GM12878 (cell line): Measurements from ENCODE around the gene TRAPPC11. TPM values are rescaled to one million over a fixed set of nuclear protein-coding genes. Genes with fewer than 3 reads are reported as not detected.

Source experiments
- ATAC-seq: fragments of 200-7000 bp; cut with Tn5 transposase; 3 replicates; pipeline ENCODE4 v1.9.1; 2020; ENCODE audit warnings: mild to moderate bottlenecking, moderate library complexity
- BruUV-seq: library from RNA; stranded (reverse); fragments of 400-500 nt; replicated peaks from 2 replicates; lab custom pipeline; 2021; lab: Mats Ljungman, UMichigan
- CTCF ChIA-PET: fragments of 300-600 bp; sonication (Branson Sonifier 250); formaldehyde crosslinking; extraction: SDS; loops from one replicate; lab custom pipeline; 2021; ENCODE audit warnings: inconsistent platforms; lab: Yijun Ruan, JAX
- POLR2A ChIA-PET: fragments of 350-600 bp; formaldehyde crosslinking; extraction: SDS; loops from one replicate; lab custom pipeline; 2021; ENCODE audit warnings: inconsistent platforms; lab: Charles Lee
- RAD21 ChIA-PET: fragments of 300-600 bp; sonication (Branson Sonifier 250); formaldehyde crosslinking; loops from one replicate; lab custom pipeline; 2023; ENCODE audit warnings: antibody characterized with exemption; ENCODE audit not compliant: unreplicated experiment; lab: Charles Lee
- SMC1A ChIA-PET: fragments of 300-600 bp; sonication (Branson Sonifier 250); formaldehyde crosslinking; loops from one replicate; lab custom pipeline; 2023; ENCODE audit not compliant: unreplicated experiment, uncharacterized antibody; lab: Charles Lee
- DNase-seq: peaks from one replicate; pipeline ENCODE4 v3.0.0-alpha.2; 2011; ENCODE audit warnings: low read depth, low spot score
- FAIRE-seq: peaks from 3 replicates; lab custom pipeline; 2011; peaks lifted over from hg19 to GRCh38; lab: Jason Lieb, UNC
- H2AFZ ChIP-seq: 2 replicates; pipeline ENCODE4 v1.6.0; 2011; ENCODE audit warnings: low read depth, low read length, control low read depth; ENCODE audit not compliant: control insufficient read depth
- H3K27ac ChIP-seq: 2 replicates; pipeline ENCODE4 v1.5.1; 2011; ENCODE audit warnings: control low read depth; ENCODE audit not compliant: control insufficient read depth, insufficient read depth
- H3K27me3 ChIP-seq, 2 experiments: replicated peaks in 1 of 2; 2 replicates each; pipeline versions ENCODE4 v1.6.0 to v1.6.1; 2011; ENCODE audit warnings: low read length in 1 of 2; ENCODE audit not compliant: control insufficient read depth in 2 of 2, insufficient read depth in 2 of 2
- H3K36me3 ChIP-seq, 2 experiments: 2 replicates each; pipeline ENCODE4 v1.5.1; 2011; ENCODE audit warnings: low read length in 1 of 2; ENCODE audit not compliant: control insufficient read depth in 2 of 2, insufficient read depth in 2 of 2
- H3K4me1 ChIP-seq: 2 replicates; pipeline ENCODE4 v1.6.1; 2011; ENCODE audit warnings: mild to moderate bottlenecking, low read length, moderate library complexity, mixed read lengths; ENCODE audit not compliant: control insufficient read depth, insufficient read depth
- H3K4me2 ChIP-seq: 2 replicates; pipeline ENCODE4 v1.6.0; 2011; ENCODE audit warnings: control low read depth; ENCODE audit not compliant: control insufficient read depth, insufficient read depth
- H3K4me3 ChIP-seq: fragments of 200-600 bp; sonication (generic); 2 replicates; pipeline ENCODE4 v1.5.1; 2016
- H3K79me2 ChIP-seq: 2 replicates; pipeline ENCODE4 v1.6.0; 2011; ENCODE audit warnings: low read length; ENCODE audit not compliant: control insufficient read depth, insufficient read depth
- H3K9ac ChIP-seq: 2 replicates; pipeline ENCODE4 v1.8.0; 2011; ENCODE audit warnings: low read length, control low read depth, mixed read lengths; ENCODE audit not compliant: control insufficient read depth, insufficient read depth
- H3K9me3 ChIP-seq: replicated peaks from 3 replicates; pipeline ENCODE4 v1.5.1; 2011; ENCODE audit warnings: mild to moderate bottlenecking, low read length; ENCODE audit not compliant: control insufficient read depth, insufficient read depth
- H4K20me1 ChIP-seq: 2 replicates; pipeline ENCODE4 v1.6.0; 2011; ENCODE audit not compliant: control insufficient read depth, insufficient read depth
- ATF7 ChIP-seq: fragments of 450-650 bp; IDR thresholded peaks from 2 replicates; pipeline ENCODE4 v1.6.1; 2016; ENCODE audit warnings: low read depth, mild to moderate bottlenecking
- CREB1 ChIP-seq: IDR thresholded peaks from 2 replicates; pipeline ENCODE4 v1.6.1; 2012; ENCODE audit warnings: low read depth, mild to moderate bottlenecking, inconsistent platforms
- CREM ChIP-seq: IDR thresholded peaks from 2 replicates; pipeline ENCODE4 v1.6.1; 2014; ENCODE audit warnings: antibody characterized with exemption, low read depth
- ELK1 ChIP-seq: IDR thresholded peaks from 2 replicates; pipeline ENCODE4 v1.6.1; 2012; ENCODE audit warnings: low read depth, low read length, improper control_type of control experiment
- MYC ChIP-seq: IDR thresholded peaks from 2 replicates; pipeline ENCODE4 v1.6.1; 2011; ENCODE audit warnings: mild to moderate bottlenecking, low read length, moderate library complexity, inconsistent platforms; ENCODE audit not compliant: insufficient read depth, insufficient replicate concordance, insufficient read length, severe bottlenecking
- NRF1 ChIP-seq: conservative IDR thresholded peaks from 2 replicates; pipeline ENCODE4 v1.6.1; 2011; ENCODE audit warnings: mild to moderate bottlenecking, low read depth, low read length, improper control_type of control experiment
- PKNOX1 ChIP-seq: fragments of 450-650 bp; IDR thresholded peaks from 2 replicates; pipeline ENCODE4 v1.6.1; 2016; ENCODE audit warnings: mild to moderate bottlenecking
- POLR2AphosphoS2 ChIP-seq: IDR thresholded peaks from 2 replicates; pipeline ENCODE4 v1.6.1; 2011; ENCODE audit warnings: low read depth, mild to moderate bottlenecking, low read length, improper control_type of control experiment, moderate library complexity
- RAD51 ChIP-seq: fragments of 450-650 bp; IDR thresholded peaks from 2 replicates; pipeline ENCODE4 v1.6.1; 2016; ENCODE audit warnings: moderate library complexity, mild to moderate bottlenecking, inconsistent platforms
- SRF ChIP-seq, 2 experiments: IDR thresholded peaks; 2 replicates each; pipeline ENCODE4 v1.6.1; 2011; ENCODE audit warnings: low read depth in 2 of 2, low read length in 2 of 2, mild to moderate bottlenecking in 1 of 2, moderate library complexity in 1 of 2
- USF1 ChIP-seq: IDR thresholded peaks from 2 replicates; pipeline ENCODE4 v1.6.1; 2011; ENCODE audit warnings: borderline replicate concordance, low read depth, mild to moderate bottlenecking, moderate library complexity, mixed read lengths, low read length; ENCODE audit not compliant: insufficient read depth; ENCODE audit errors: extremely low read length
- ZNF24 ChIP-seq: fragments of 450-650 bp; IDR thresholded peaks from 2 replicates; pipeline ENCODE4 v1.6.1; 2017; ENCODE audit warnings: antibody characterized with exemption, mild to moderate bottlenecking
- WGBS: methylation state at CpG from one replicate; pipeline ENCODE4 v1.1.6; 2016; ENCODE audit warnings: low lambda C conversion rate; ENCODE audit not compliant: insufficient replicate concordance, insufficient coverage; ENCODE audit errors: missing lambda C conversion rate; 5-methylcytosine and 5-hydroxymethylcytosine counted together
- in situ Hi-C: fragments of 300-500 bp; cut with MboI; formaldehyde crosslinking; loops from 9 replicates; pipeline ENCODE4 v1.14.3; 2018; ENCODE audit warnings: mixed read lengths
- intact Hi-C: fragments of 100-400 bp; cut with micrococcal nuclease; formaldehyde crosslinking; loops from one replicate; pipeline ENCODE4 v1.14.2; 2022; ENCODE audit not compliant: unreplicated experiment
- polyA plus RNA-seq, 11 experiments: library from polyadenylated mRNA; depleted of rRNA in 4 of 11; unstranded in 6 of 11; stranded (reverse) in 5 of 11; fragments of >200 nt; fragmentation: Nextera tagmentation in 4 of 11; fragmentation: Illumina TruSeq in 1 of 11; extraction: Ambion mirVana in 4 of 11; extraction: Trizol in 1 of 11; gene quantifications; 1 replicate in 1 of 11; 2 replicates in 10 of 11; pipeline versions ENCODE4 v1.2.1 to v1.2.3, GENCODE V29; 2011 to 2016; ENCODE audit warnings: inconsistent platforms in 2 of 11, missing spikeins in 2 of 11, low read depth in 1 of 11
- total RNA-seq, 4 experiments: library from RNA; depleted of rRNA in 3 of 4; stranded (reverse); fragments of >200 nt in 3 of 4; fragmentation: Illumina TruSeq in 1 of 4; extraction: Trizol in 1 of 4; gene quantifications; 2 replicates each; pipeline versions ENCODE4 v1.2.1 to v1.2.3, GENCODE V29; 2013 to 2021
- TF ChIP-seq, protein P1 (sequence below): fragments of 450-650 bp; IDR thresholded peaks from 2 replicates; pipeline ENCODE4 v1.6.1; 2017; ENCODE audit warnings: low read depth, mild to moderate bottlenecking, moderate library complexity

The TRAPPC11 gene
- total and polyA plus RNA-seq, 10 of the 15 experiments (the other 5 are each of a cell fraction or from before 2014, with no cell fraction given), result 7.3 to 40.5 (median 22.3) TPM

GRCh38 chr4:183610033-183610432 lies 49.1 kb upstream of the TRAPPC11 start:
- DNase-seq, result no peak
- H3K9ac ChIP-seq, result no peak overlapping the region
- H2AFZ ChIP-seq, result no peak overlapping the region
- POLR2A ChIA-PET, result interaction anchor here (0.5 to 0.6 kb wide), 2 partner anchors 18 to 34 kb away, joined by 3 to 7 read pairs; no protein-coding TSS in a partner anchor
- H3K79me2 ChIP-seq, result no peaks in the 10 kb centered on the region
- SMC1A ChIA-PET, result no interaction called here
- BruUV-seq, result no TSS peak
- H3K27me3 ChIP-seq, result no peaks in the 10 kb centered on the region
- H4K20me1 ChIP-seq, result no peaks in the 10 kb centered on the region
- CTCF ChIA-PET, result interaction anchor here (0.6 kb wide), 1 partner anchor 106 kb away, joined by 3 read pairs; no protein-coding TSS in a partner anchor
- H3K27ac ChIP-seq, result no peak overlapping the region
- FAIRE-seq, result no peak
- H3K4me1 ChIP-seq, result no peaks in the 10 kb centered on the region
- RAD21 ChIA-PET, result no interaction called here
- no peaks in the 10 kb centered on the region for H3K36me3 ChIP-seq
- WGBS, result 47% methylated on average over 2 of the region's 2 CpGs
- no peak overlapping the region for H3K4me3 ChIP-seq
- intact Hi-C loops (no loop called here), in situ Hi-C loops (no loop called here)
- no peak for ATAC-seq
- TF ChIP-seq PKNOX1 (peak; percentile 62), USF1 (peak; percentile 41), RAD51 (peak; percentile 20; the same call in 1 of the 2 replicates), SRF (IDR thresholded peaks at IDR 0.05; ENCODE audit: low read depth in 2 of 2, low read length in 2 of 2) (no peak)
- H3K9me3 ChIP-seq, result no peaks in the 10 kb centered on the region
- H3K4me2 ChIP-seq, result no peak overlapping the region

DNA sequence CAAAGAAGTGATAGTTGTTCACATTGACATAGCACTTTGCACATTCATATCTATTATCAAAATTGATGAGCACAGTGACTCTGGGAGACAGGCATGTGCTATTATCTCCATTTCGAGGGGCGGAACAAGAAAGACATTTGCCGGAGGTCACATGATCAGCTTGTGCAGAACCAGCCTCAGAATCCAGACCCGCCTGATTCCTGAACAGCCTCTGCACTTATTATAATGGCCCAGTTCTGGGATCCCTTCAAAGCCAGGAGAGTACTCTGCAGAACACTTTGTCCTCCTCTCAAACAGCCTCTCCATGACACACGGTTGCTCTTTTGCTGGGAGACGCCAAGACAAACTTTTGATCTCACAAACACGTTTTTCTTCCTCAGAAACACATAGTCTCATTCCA lies 48.5 kb upstream of the TRAPPC11 start:
- intact Hi-C loops (no loop called here), in situ Hi-C loops (no loop called here)
- no peak for FAIRE-seq
- SMC1A ChIA-PET, result no interaction called here
- no peak overlapping the region for H2AFZ ChIP-seq
- H3K27me3 ChIP-seq, result no peaks in the 10 kb centered on the region
- no peaks in the 10 kb centered on the region for H4K20me1 ChIP-seq
- RAD21 ChIA-PET, result no interaction called here
- no TSS peak for BruUV-seq
- no peaks in the 10 kb centered on the region for H3K36me3 ChIP-seq
- CTCF ChIA-PET, result interaction anchor here (0.6 kb wide), 1 partner anchor 107 kb away, joined by 3 read pairs; no protein-coding TSS in a partner anchor
- POLR2A ChIA-PET, result no interaction called here
- WGBS, result 63% methylated on average over 7 of the region's 7 CpGs
- H3K4me3 ChIP-seq, result no peak overlapping the region
- no peak for ATAC-seq
- H3K9me3 ChIP-seq, result no peaks in the 10 kb centered on the region
- H3K4me2 ChIP-seq, result no peak overlapping the region
- no peaks in the 10 kb centered on the region for H3K79me2 ChIP-seq
- no peak overlapping the region for H3K27ac ChIP-seq
- H3K4me1 ChIP-seq, result no peaks in the 10 kb centered on the region
- no peak overlapping the region for H3K9ac ChIP-seq
- no peak for DNase-seq
- TF ChIP-seq CREB1 (no peak), NRF1 (no peak), ZNF24 (no peak), ATF7 (no peak), ELK1 (no peak), CREM (no peak), POLR2AphosphoS2 (no peak), MYC (no peak)
- TF ChIP-seq, protein P1, sequence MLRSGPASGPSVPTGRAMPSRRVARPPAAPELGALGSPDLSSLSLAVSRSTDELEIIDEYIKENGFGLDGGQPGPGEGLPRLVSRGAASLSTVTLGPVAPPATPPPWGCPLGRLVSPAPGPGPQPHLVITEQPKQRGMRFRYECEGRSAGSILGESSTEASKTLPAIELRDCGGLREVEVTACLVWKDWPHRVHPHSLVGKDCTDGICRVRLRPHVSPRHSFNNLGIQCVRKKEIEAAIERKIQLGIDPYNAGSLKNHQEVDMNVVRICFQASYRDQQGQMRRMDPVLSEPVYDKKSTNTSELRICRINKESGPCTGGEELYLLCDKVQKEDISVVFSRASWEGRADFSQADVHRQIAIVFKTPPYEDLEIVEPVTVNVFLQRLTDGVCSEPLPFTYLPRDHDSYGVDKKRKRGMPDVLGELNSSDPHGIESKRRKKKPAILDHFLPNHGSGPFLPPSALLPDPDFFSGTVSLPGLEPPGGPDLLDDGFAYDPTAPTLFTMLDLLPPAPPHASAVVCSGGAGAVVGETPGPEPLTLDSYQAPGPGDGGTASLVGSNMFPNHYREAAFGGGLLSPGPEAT, result no peak
